GM21360 (cell line): Measurements from ENCODE around the gene PTPRQ.

ENCODE experiments used
- ATAC-seq: cut with Tn5 transposase; IDR thresholded peaks from one replicate; pipeline ENCODE4 v1.9.1; 2021; ENCODE audit warnings: mild to moderate bottlenecking, moderate library complexity; ENCODE audit not compliant: unreplicated experiment

The PTPRQ gene

GRCh38 chr12:80698256-80698655 lies 254.2 kb downstream of the PTPRQ start:
- no peak for ATAC-seq

DNA sequence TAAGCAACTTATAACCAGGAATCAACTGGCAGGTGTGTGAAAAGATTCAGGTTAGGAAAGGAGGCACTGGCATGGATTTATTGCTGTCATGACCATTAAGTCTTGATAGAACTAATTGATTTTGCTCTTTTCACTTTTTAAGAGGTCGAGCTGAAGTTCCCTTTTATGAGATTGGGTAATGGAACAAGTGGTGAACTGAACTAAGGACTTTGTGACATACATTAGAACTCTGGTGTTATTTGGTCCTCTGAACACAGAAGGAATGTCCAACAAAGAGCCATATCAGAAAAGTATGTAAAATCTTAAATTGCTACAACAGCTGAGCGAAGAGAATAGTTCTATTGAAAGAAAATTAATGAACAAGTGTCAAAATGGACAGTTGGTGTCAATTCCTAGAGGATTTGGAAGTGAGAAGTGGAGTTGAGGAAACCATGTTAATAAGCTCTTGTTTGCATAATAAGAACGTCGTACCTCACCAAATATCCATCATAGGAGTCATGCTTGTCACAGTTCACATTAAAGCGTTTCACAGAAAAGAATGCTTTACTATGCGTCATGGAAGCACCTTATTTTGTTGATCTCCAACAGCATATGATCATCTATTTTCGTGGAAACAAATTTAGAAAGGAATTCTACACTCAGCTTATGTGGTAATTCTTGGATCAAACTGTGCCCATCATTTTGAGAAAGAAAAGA lies 255.0 kb downstream of the PTPRQ start:
- ATAC-seq = no peak

GRCh38 chr12:80700327-80700726 lies 256.3 kb downstream of the PTPRQ start:
- ATAC-seq = no peak

DNA sequence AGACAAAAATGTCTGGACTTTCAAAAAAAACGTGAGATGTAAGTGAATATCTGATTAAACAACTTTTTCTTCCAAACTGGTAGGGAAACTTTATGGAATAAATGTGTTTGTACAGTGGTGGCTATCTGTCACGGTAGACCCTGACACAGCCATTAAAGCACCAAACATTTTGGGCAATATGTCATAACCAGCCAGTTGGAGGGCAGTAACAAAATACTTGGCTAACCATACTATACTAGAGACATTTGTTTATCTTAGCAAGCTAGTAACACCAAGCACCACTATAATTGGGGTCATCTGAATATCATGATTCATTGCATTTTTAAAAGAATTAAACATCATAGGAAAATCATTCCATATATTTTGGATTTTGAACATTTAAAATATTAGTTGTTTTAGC lies 257.4 kb downstream of the PTPRQ start:
- ATAC-seq = no peak

- ATAC-seq = peak; percentile 85
These were observed 259.1 kb downstream of the PTPRQ start for GRCh38 chr12:80702889-80703805.

- no peak for ATAC-seq
These were observed 260.4 kb downstream of the PTPRQ start for GRCh38 chr12:80704420-80704819.

DNA sequence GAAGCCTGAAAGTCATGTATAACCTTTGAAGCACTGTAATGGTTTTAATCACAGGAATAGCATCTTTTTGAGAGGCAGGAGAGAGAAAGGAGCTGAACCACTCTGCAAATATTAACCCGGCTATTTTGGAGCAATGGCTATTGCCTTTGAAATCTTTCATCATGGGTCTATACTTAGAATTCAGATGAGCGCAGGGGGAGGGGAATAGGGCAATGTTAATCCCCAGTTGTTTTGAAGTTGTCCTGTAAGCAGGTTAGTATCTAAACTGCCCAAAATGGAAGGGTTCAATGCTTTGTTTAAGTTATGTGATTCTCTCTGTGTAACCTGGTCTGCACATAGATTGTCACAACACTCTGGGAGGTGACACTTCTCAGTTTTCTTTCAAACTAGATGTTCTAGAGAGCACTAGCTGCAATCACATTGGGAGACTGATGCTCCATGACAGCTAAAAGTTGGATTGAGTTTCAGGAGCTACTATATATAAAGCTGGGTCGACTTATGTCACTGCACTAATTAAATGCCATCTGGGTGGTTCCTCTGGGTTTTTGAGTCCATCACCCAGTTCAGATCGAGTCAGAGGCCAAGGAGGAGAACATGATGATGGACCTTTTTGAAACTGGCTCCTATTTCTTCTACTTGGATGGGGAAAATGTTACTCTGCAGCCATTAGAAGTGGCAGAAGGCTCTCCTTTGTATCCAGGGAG lies 263.2 kb downstream of the PTPRQ start, which contains the start of gene MYF6:
MYF6 (plus strand) TSS at position 509 of the 704 bp plus-strand sequence; CDS start at position 595, 86 bp downstream.
- ATAC-seq = no peak

- no peak for ATAC-seq
These were observed 263.8 kb downstream of the PTPRQ start for GRCh38 chr12:80707830-80708258.

GRCh38 chr12:80708259-80708974 lies 264.4 kb downstream of the PTPRQ start:
- no peak for ATAC-seq

DNA sequence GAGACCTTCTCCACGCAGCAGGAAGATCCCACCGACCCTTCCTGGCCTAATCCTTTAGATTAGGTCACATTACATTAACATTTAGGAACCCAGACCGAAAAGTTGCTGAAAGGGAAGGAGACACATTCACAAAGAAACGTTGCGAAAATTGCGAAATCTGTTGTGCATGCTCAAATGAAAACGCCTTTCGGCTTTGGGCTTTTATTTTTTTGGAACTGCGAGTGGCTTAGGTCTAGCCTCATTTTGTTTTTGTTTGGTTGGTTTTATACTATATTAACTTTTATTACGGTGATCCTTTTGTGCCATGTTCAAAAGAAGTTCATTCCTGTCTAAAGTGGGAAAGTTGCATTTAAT lies 264.9 kb downstream of the PTPRQ start:
- no peak for ATAC-seq

GRCh38 chr12:80709811-80710726 lies 266.0 kb downstream of the PTPRQ start:
- ATAC-seq = peak; percentile 44

GRCh38 chr12:80710727-80711449 lies 266.9 kb downstream of the PTPRQ start:
- ATAC-seq = peak; percentile 26

DNA sequence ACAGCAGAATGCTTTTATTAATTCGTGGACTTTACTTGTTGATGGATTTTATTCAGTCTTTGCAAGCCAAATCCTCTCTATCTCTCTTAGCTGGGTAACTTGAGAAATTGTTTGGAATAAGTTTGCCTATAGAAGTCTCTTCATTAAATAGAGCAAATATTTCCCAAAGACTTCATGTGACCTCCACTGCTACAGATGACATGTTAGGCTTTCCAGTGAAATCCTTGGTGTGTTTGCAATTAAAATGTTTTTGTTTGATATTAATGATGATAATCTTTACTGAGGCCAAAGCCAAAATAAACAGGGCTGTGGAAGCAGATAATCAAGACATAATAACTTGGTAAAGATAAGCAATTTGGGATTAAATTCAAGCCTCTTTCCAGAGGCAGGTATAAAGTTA lies 267.8 kb downstream of the PTPRQ start:
- no peak for ATAC-seq

DNA sequence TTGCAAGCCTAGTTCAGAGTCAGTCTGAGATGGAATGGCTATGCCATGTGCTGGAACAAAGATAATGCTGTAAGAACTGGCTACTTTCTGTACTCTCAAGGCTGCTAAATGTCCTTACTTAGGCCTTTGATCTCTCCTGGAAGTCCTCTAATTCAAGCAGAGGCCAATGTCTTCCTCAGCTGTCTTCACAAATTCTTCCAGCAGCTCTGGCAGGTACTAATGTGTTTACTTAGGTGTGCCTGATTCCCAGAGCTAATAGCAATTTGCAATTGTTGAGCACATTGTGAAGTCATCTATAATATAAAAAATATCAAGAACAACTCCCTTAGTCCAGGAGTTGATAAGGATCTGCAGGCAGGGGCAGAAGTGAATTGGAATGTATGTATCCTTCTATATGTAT lies 268.8 kb downstream of the PTPRQ start:
- no peak for ATAC-seq

GRCh38 chr12:80713419-80713818 lies 269.4 kb downstream of the PTPRQ start:
- no peak for ATAC-seq

GRCh38 chr12:80714055-80714454 lies 270.0 kb downstream of the PTPRQ start:
- no peak for ATAC-seq

DNA sequence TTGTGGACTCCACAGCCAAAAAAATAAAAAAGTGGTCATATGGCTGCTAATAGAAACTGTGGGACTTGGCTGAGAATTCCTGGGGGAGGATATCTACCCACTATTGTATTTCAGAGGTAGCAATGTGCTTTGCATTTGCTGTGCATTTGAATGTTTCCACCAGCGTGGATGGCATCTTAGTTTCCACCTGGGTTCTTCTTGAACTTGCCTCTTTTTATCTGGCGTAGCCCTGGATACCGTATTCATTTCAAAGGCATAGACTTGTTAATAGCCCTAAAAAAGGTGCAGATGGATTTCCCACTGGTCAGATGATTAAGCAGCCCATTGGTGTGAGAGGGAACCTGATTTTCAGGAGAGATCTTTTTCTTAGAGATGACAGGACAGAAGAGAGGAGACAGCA lies 270.8 kb downstream of the PTPRQ start:
- no peak for ATAC-seq

DNA sequence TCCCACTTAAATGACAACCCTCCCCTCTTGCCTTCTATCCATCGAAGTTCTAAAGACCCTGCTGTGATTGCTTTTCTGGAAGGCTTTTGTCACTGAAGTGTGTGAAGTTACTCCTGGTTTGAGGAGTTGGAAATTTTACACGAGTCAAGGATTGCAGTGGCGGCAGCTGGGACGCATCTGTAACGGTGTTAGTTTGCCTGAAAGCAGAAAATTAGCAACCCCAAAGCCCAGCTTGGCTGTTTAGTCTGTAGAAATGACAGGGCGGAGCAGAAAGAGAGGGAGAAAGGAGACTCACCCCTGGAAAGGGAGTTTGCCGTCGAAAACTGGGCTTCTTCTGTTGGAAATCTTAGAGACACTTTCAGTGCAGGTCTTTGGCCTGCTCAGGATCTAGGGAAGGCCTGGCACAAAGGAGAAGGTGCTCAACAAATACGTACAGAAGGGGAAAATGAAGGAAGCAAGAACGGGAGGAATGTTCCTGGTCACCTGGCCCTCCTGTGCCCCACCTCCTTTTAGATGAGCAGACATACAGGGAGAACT lies 271.7 kb downstream of the PTPRQ start:
- no peak for ATAC-seq
